GM20000 (cell line): ENCODE results near the gene CSGALNACT2.
"Not testable (repeated sequence)": the region's sequence is repeated elsewhere in the genome, so short reads cannot be mapped to it uniquely, and the experiment has no call there.

Experiments used
- DNase-seq: peaks from one replicate; pipeline ENCODE4 v3.0.0; 2012; ENCODE audit warnings: low spot score
- TF ChIP-seq, protein P1 (sequence below): IDR thresholded peaks from 2 replicates; pipeline ENCODE4 v1.5.1; 2012; ENCODE audit warnings: mild to moderate bottlenecking, control low read depth; ENCODE audit errors: extremely low read depth, missing control alignments

Gene CSGALNACT2

DNA sequence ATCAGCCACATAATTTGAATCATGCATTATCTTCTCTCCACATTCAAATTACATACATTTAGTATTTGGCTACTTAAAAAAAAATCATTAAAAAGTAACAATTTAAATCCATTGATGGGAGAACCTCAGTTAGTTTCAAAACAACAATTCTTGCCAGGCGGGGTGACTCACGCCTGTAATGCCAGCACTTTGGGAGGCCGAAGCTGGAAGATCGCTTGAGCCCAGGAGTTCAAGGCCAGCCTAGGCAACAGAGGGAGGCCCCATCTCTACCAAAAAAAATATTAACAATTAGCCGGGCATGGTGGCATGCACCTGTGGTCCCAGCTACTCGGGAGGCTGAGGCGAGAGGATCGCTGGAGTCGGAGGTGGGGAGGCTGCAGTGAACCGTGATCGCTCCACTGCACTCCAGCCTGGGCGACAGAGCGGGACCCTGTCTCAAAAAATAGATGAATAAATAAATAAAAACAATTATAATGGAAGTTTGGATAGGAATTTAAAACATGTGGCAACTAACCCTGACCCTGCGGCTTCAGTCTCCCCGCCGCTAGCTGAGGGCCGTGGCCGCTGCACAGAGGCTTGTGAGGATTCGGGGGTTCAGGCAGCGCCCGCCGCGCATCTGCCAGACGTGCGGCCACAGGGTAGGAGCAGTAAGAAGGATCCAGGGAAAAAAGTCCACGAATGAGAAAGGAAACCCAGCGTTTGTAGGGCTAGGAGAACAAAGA is 1.1 kb upstream of the CSGALNACT2 start:
- TF ChIP-seq, protein P1, sequence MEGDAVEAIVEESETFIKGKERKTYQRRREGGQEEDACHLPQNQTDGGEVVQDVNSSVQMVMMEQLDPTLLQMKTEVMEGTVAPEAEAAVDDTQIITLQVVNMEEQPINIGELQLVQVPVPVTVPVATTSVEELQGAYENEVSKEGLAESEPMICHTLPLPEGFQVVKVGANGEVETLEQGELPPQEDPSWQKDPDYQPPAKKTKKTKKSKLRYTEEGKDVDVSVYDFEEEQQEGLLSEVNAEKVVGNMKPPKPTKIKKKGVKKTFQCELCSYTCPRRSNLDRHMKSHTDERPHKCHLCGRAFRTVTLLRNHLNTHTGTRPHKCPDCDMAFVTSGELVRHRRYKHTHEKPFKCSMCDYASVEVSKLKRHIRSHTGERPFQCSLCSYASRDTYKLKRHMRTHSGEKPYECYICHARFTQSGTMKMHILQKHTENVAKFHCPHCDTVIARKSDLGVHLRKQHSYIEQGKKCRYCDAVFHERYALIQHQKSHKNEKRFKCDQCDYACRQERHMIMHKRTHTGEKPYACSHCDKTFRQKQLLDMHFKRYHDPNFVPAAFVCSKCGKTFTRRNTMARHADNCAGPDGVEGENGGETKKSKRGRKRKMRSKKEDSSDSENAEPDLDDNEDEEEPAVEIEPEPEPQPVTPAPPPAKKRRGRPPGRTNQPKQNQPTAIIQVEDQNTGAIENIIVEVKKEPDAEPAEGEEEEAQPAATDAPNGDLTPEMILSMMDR, result no peak

DNA sequence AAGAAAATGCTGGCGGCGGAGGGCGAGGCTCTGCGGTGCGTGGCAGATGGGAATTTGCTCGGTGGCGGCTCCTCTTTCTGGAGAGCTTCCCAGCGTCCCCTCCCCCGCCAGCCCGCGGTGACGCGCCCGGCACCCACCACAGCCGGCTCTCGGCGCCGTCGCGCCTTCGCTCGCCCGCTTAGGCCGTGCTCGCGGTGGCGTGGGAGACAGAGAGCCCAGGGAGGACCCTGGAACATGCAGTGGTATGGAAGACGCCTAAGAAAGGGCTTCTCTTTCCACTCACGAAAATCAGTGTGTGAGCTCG is 576 bp upstream of the CSGALNACT2 start:
- peak; percentile 64 for DNase-seq
- TF ChIP-seq, protein P1, result no peak

More for the DNA sequence above, 1.1 kb upstream of the CSGALNACT2 start:
- DNase-seq, result no peak

DNA sequence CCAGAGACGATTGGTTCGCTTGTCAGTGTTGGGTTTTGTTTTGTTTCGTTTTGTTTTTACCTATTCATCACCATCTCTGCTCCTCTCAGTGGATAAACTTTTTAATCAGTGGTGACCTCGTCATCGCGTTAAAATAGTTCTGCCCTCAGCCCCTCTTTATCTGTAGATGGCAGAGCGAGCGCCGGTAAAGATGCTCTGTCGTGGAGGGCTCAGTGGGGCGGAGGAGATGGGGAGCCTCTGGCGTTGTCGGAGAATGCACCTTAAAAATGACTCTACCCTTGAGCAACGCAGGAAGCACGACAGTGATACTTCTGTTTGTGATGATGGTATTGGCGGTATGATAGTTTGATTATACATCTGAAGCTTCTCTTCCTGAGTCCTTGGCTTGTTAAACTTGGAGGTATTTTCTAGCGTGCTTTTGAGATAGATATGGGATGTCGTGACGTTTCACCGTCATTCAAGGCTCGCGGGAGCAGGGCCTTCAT is 554 bp downstream of the CSGALNACT2 start:
- TF ChIP-seq, protein P1, result no peak
- DNase-seq, result peak; percentile 71

DNA sequence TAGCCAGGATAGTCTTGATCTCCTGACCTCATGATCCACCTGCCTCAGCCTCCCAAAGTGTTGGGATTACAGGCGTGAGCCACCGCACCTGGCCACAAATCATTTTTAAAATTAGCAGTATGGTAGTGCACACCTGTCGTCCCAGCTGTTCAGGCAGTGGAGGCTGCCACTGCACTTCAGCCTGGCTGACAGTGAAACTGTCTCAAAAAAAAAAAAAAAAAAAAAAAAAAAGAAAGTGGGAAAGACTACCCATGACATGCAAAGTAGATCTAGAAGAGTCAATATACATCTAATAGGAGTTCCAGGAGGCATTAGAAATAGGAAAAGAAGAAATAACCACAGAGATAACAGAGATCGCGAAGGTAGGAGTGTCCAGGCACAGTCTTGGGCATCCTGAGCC is 3.2 kb downstream of the CSGALNACT2 start:
- TF ChIP-seq, protein P1, result no peak
- DNase-seq, result no peak

DNA sequence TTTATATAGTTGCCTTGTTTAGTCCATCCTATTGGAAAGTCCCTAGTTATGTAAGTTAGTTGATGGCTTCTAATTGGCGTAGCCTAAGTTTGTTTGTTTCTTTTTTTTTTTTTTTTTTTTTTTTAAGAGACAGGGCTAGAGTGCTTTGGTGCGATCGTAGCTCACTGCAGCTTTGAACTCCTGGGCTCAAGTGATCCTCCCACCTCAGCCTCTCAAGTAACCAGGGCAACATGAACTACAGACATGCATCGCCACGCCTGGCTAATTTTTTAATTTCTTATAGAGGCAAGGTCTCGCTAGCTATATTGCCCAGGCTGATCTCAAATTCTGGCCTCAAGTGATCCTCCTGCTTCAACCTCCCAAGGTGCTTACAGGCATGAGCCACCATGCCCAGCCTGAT is 7.1 kb downstream of the CSGALNACT2 start:
- DNase-seq, result no peak
- TF ChIP-seq, protein P1, result no peak

DNA sequence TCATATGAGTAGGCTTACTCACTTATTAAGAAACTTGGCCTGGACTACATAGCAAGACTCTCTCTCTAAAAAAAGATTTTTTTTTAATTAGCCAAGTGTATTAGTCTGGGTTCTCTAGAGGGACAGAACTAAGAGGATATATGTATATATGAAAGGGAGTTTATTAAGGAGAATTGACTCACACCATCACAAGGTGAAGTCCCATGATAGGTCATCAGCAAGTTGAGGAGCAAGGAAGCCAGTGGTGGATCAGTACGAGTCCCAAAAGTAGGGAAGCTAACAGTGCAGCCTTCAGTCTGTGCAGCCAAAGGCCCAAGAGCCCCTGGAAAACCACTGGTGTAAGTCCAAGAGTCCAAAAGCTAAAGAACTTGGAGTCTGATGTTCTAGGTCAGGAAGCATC is 7.7 kb downstream of the CSGALNACT2 start:
- not testable (repeated sequence) for DNase-seq

DNA sequence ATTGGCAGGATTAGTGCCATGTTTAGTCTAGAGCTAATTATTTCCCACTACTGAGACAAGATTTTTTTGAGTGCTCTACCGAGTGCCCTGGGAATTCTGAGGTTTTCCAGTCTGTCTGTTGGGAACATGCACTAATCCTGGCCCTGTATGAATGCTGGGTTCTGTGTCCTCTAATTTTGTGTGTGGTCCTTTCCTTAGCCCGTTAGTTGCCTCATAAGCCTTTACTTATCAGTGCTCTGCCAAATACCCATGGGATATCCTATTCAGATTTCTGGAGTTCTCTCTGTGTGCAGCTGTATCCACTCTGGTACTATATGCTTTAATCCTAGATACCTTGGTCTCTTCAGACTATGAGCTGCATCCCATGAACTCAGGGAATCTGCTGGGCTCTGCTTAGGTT is 13.1 kb downstream of the CSGALNACT2 start:
- TF ChIP-seq, protein P1, result no peak
- no peak for DNase-seq

DNA sequence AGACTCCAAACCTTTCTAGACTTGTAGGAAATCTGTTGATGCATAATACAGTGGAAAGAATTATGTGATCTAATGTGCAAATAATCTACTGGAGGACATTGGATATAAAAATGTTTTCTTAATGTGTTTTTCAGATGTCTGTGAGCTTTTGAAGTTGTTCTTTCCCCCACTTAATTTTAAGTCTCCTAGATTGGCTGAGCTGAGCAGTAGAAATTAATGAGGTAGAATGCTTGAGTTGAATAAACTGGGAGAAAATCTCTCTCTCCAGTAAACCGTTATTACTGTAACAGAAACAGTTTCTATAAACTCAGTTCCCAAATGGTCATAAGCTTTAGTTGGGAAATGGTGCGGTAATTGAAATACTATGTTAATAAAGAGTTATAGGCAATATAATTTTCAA is 15.7 kb downstream of the CSGALNACT2 start:
- TF ChIP-seq, protein P1, result no peak

More for the DNA sequence above, 15.7 kb downstream of the CSGALNACT2 start:
- DNase-seq, result no peak
